Brain microvascular endothelial cell (primary cell): ENCODE data around the gene PGK1.
"Not testable (repeated sequence)": the region's sequence is repeated elsewhere in the genome, so short reads cannot be mapped to it uniquely, and the experiment has no call there.

Experiments
- DNase-seq: peaks from one replicate; pipeline ENCODE4 v3.0.0-alpha.2; 2020
- H3K27ac ChIP-seq: fragments of 250-450 bp; sonication (Bioruptor Pico); 2 replicates; pipeline ENCODE4 v1.5.1; 2020; ENCODE audit warnings: mild to moderate bottlenecking, moderate library complexity
- H3K27me3 ChIP-seq: fragments of 250-450 bp; sonication (Bioruptor Pico); replicated peaks from 2 replicates; pipeline ENCODE4 v1.5.1; 2020; ENCODE audit warnings: mild to moderate bottlenecking
- H3K36me3 ChIP-seq: fragments of 250-450 bp; sonication (Bioruptor Pico); replicated peaks from 2 replicates; pipeline ENCODE4 v1.5.1; 2020; ENCODE audit warnings: mild to moderate bottlenecking
- H3K4me3 ChIP-seq: 2 replicates; pipeline ENCODE4 v1.5.1; 2011; ENCODE audit warnings: low read depth, mild to moderate bottlenecking, control low read depth, low read length, moderate library complexity
- CTCF ChIP-seq: IDR thresholded peaks from 2 replicates; pipeline ENCODE4 v1.5.1; 2011; ENCODE audit warnings: low read depth, mild to moderate bottlenecking, moderate library complexity, low read length, control low read depth, inconsistent platforms; ENCODE audit errors: missing control alignments
- in situ Hi-C: cut with HindIII; loops from 2 replicates; pipeline ENCODE4 v1.10.0; 2017; ENCODE audit warnings: low sequenced_read_pairs, low pct_ligation_motif_present

PGK1 gene

DNA sequence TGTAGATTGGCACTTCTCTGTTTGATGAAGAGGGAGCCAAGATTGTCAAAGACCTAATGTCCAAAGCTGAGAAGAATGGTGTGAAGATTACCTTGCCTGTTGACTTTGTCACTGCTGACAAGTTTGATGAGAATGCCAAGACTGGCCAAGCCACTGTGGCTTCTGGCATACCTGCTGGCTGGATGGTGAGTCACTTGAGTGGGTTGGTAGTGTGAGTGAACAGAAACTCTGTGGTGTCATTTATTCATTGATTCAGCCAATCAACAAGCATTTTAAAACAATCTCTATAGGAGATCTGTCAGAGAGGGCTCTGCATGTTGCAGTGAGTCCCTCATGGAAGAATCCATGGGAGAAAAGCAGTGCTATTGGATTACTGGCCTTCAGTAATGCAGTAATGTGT is 19.1 kb downstream of the PGK1 start:
- in situ Hi-C loops, result no loop called here
- Histone ChIP-seq H3K4me3 (no peak overlapping the region), H3K27ac (no peak overlapping the region), H3K27me3 (no peaks in the 10 kb centered on the region), H3K36me3 (peaks cover 34% of the 10 kb centered on the region)
- TF ChIP-seq CTCF, result no peak
- peak; percentile 45 for DNase-seq

DNA sequence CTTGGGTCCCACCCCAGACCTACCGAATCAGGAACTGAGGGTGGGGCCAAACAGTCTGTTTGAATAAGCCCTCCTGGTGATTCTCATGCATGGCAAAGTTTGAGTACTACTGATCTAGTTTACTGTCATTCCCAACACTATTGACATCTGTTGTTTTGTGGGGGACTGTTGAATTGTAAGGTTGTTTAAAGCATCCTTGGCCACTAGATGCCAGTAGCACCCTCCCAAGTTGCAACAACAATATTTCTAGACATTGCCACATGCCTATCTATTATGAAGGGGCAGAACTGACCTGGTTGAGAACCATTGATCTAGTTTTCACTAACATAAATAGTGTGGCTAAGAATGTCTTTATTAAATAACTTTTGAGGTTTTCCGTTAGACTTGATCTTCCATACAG is 20.3 kb downstream of the PGK1 start:
- Histone ChIP-seq H3K4me3 (no peak overlapping the region), H3K27ac (no peak overlapping the region), H3K36me3 (peaks cover 31% of the 10 kb centered on the region), H3K27me3 (no peaks in the 10 kb centered on the region)
- in situ Hi-C loops, result no loop called here
- no peak for DNase-seq
- peak; percentile 44 for TF ChIP-seq CTCF

DNA sequence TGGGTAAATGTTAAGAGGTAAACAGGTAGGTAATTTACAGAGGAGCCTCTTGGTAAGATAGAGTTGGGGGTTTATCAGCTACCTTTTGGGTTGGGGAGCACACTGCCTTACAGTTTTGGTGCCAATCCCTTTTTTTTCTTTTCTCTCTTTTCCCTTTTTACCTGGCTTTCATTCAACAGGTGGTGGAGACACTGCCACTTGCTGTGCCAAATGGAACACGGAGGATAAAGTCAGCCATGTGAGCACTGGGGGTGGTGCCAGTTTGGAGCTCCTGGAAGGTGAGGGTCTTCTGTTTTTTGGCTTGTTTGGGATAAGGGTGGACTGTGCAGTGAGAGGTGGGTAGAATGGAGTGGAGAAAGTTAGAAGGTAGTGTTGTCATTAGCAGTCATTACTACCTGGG is 21.1 kb downstream of the PGK1 start:
- no peak overlapping the region for H3K27ac ChIP-seq
- H3K27me3 ChIP-seq, result no peaks in the 10 kb centered on the region
- no peak for TF ChIP-seq CTCF
- in situ Hi-C loops, result no loop called here
- no peak overlapping the region for H3K4me3 ChIP-seq
- H3K36me3 ChIP-seq, result peaks cover 26% of the 10 kb centered on the region
- DNase-seq, result no peak

- in situ Hi-C loops, DNase-seq, H3K27ac ChIP-seq, H3K4me3 ChIP-seq, H3K27me3 ChIP-seq: not testable (repeated sequence)
- H3K36me3 ChIP-seq, result peaks cover 26% of the 10 kb centered on the region
Measured at GRCh38 chrX:78125781-78126180, 21.7 kb downstream of the PGK1 start.

GRCh38 chrX:78129714-78130113 is 25.7 kb downstream of the PGK1 start:
- in situ Hi-C loops, result no loop called here
- no peak for TF ChIP-seq CTCF
- no peak overlapping the region for H3K4me3 ChIP-seq
- no peak overlapping the region for H3K27ac ChIP-seq
- no peak for DNase-seq
- peaks cover 13% of the 10 kb centered on the region for H3K36me3 ChIP-seq
- no peaks in the 10 kb centered on the region for H3K27me3 ChIP-seq

DNA sequence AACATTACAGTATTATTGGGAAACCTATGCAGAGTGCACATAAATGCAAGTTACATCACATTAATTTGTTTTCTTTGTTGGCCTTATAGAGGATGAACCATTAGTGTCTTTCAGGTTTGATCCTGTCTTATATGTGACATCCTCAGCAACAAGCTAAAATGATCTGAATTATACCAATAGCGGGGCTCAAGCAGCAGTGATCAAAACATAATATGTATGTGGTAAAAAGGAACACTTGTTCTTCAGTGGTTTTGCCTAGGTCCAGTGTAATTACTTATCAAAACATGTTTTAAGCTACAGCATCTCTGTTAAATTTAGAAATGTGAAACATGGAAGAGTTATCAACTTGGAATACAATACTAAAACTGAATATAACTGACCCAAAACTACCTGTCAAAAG is 26.3 kb downstream of the PGK1 start:
- Histone ChIP-seq H3K36me3 (peaks cover 8% of the 10 kb centered on the region), H3K27me3 (no peaks in the 10 kb centered on the region), H3K27ac (no peak overlapping the region), H3K4me3 (no peak overlapping the region)
- in situ Hi-C loops, result no loop called here
- TF ChIP-seq CTCF, result no peak
- no peak for DNase-seq
